ENCODE measurements around the gene EPB41L2.

GRCh38 chr6:130846501-130846900, 216.5 kb downstream of the EPB41L2 start:
- TF ChIP-seq CTCF (conservative IDR thresholded peaks at IDR 0.05; ENCODE audit: low read depth, low read length) (no peak), EZH2 (IDR thresholded peaks at IDR 0.05; ENCODE audit: borderline replicate concordance, low read depth, low read length, poor library complexity, severe bottlenecking) (no peak)
